Measurements from ENCODE around the gene DYRK4.
A peak's percentile ranks its signal among the peaks of the same experiment; 100 is the strongest.
"Not testable (repeated sequence)": the region's sequence is repeated elsewhere in the genome, so short reads cannot be mapped to it uniquely, and the experiment has no call there.

DYRK4 gene

GRCh38 chr12:4562034-4562657, at the start of gene DYRK4:
Gene DYRK4 (plus strand): TSS chr12:4562208. CDS start chr12:4562246, 38 bp downstream.
- Histone ChIP-seq H3K27ac (ENCODE audit: low read depth, low read length) (no peak within 1 kb of the TSS), H3K9ac (ENCODE audit: low read length) (no peak within 1 kb of the TSS), H3K27me3 (ENCODE audit: control insufficient read depth in 1 of 2, insufficient read depth in 2 of 2, low read length in 2 of 2) (peaks cover 0 to 12% of the 10 kb centered on the region in 2 donors), H3K4me3 (ENCODE audit: low read depth in 1 of 2, low read length in 2 of 2) (peak within 1 kb of the TSS in 1 of 2 donors; percentile 23), H3K9me3 (ENCODE audit: low read length) (no peaks in the 10 kb centered on the region), H3K36me3 (ENCODE audit: insufficient read depth, low read length) (no peaks in the 10 kb centered on the region), H3K4me1 (ENCODE audit: insufficient read depth, low read length) (no peaks in the 10 kb centered on the region)

GRCh38 chr12:4518106-4518728, 43.8 kb upstream of the DYRK4 start:
- H3K27ac ChIP-seq (ENCODE audit: low read depth, low read length): no peak overlapping the region
- no peaks in the 10 kb centered on the region for H3K9me3 ChIP-seq (ENCODE audit: low read length)
- H3K4me3 ChIP-seq (ENCODE audit: low read depth in 1 of 2, low read length in 2 of 2): no peak overlapping the region
- no peaks in the 10 kb centered on the region for H3K27me3 ChIP-seq (ENCODE audit: control insufficient read depth in 1 of 2, insufficient read depth in 2 of 2, low read length in 2 of 2)
- H3K9ac ChIP-seq (ENCODE audit: low read length): no peak overlapping the region
- H3K36me3 ChIP-seq (ENCODE audit: insufficient read depth, low read length): peaks cover 9% of the 10 kb centered on the region
- H3K4me1 ChIP-seq (ENCODE audit: insufficient read depth, low read length): no peaks in the 10 kb centered on the region

- not testable (repeated sequence) for H3K27ac ChIP-seq (ENCODE audit: low read depth, low read length); H3K27me3 ChIP-seq (ENCODE audit: control insufficient read depth in 1 of 2, insufficient read depth in 2 of 2, low read length in 2 of 2); H3K9me3 ChIP-seq (ENCODE audit: low read length); H3K4me3 ChIP-seq (ENCODE audit: low read depth in 1 of 2, low read length in 2 of 2); H3K9ac ChIP-seq (ENCODE audit: low read length); H3K4me1 ChIP-seq (ENCODE audit: insufficient read depth, low read length)
- H3K36me3 ChIP-seq (ENCODE audit: insufficient read depth, low read length): peaks cover 19% of the 10 kb centered on the region
These were observed 38.6 kb upstream of the DYRK4 start for GRCh38 chr12:4523443-4523842.

- no peaks in the 10 kb centered on the region for H3K27me3 ChIP-seq (ENCODE audit: control insufficient read depth in 1 of 2, insufficient read depth in 2 of 2, low read length in 2 of 2)
- H3K9ac ChIP-seq (ENCODE audit: low read length): no peak overlapping the region
- no peaks in the 10 kb centered on the region for H3K4me1 ChIP-seq (ENCODE audit: insufficient read depth, low read length)
- peaks cover 34% of the 10 kb centered on the region for H3K36me3 ChIP-seq (ENCODE audit: insufficient read depth, low read length)
- H3K9me3 ChIP-seq (ENCODE audit: low read length): no peaks in the 10 kb centered on the region
- no peak overlapping the region for H3K4me3 ChIP-seq (ENCODE audit: low read depth in 1 of 2, low read length in 2 of 2)
- no peak overlapping the region for H3K27ac ChIP-seq (ENCODE audit: low read depth, low read length)
These were observed 35.0 kb upstream of the DYRK4 start for GRCh38 chr12:4526923-4527546.

GRCh38 chr12:4530160-4530559, 31.8 kb upstream of the DYRK4 start:
- Histone ChIP-seq H3K27me3 (ENCODE audit: control insufficient read depth in 1 of 2, insufficient read depth in 2 of 2, low read length in 2 of 2) (no peaks in the 10 kb centered on the region), H3K27ac (ENCODE audit: low read depth, low read length) (no peak overlapping the region), H3K4me3 (ENCODE audit: low read depth in 1 of 2, low read length in 2 of 2) (no peak overlapping the region), H3K9me3 (ENCODE audit: low read length) (no peaks in the 10 kb centered on the region), H3K4me1 (ENCODE audit: insufficient read depth, low read length) (no peaks in the 10 kb centered on the region), H3K36me3 (ENCODE audit: insufficient read depth, low read length) (peaks cover 31% of the 10 kb centered on the region), H3K9ac (ENCODE audit: low read length) (no peak overlapping the region)

GRCh38 chr12:4530982-4531586, 30.9 kb upstream of the DYRK4 start:
- Histone ChIP-seq H3K4me1 (ENCODE audit: insufficient read depth, low read length) (no peaks in the 10 kb centered on the region), H3K9ac (ENCODE audit: low read length) (no peak overlapping the region), H3K4me3 (ENCODE audit: low read depth in 1 of 2, low read length in 2 of 2) (no peak overlapping the region), H3K36me3 (ENCODE audit: insufficient read depth, low read length) (peaks cover 27% of the 10 kb centered on the region), H3K27me3 (ENCODE audit: control insufficient read depth in 1 of 2, insufficient read depth in 2 of 2, low read length in 2 of 2) (no peaks in the 10 kb centered on the region), H3K27ac (ENCODE audit: low read depth, low read length) (no peak overlapping the region), H3K9me3 (ENCODE audit: low read length) (no peaks in the 10 kb centered on the region)

- peaks cover 27% of the 10 kb centered on the region for H3K36me3 ChIP-seq (ENCODE audit: insufficient read depth, low read length)
- H3K27ac ChIP-seq (ENCODE audit: low read depth, low read length): no peak overlapping the region
- H3K27me3 ChIP-seq (ENCODE audit: control insufficient read depth in 1 of 2, insufficient read depth in 2 of 2, low read length in 2 of 2): no peaks in the 10 kb centered on the region
- peaks cover 11% of the 10 kb centered on the region for H3K4me1 ChIP-seq (ENCODE audit: insufficient read depth, low read length)
- H3K9me3 ChIP-seq (ENCODE audit: low read length): no peaks in the 10 kb centered on the region
- no peak overlapping the region for H3K4me3 ChIP-seq (ENCODE audit: low read depth in 1 of 2, low read length in 2 of 2)
- no peak overlapping the region for H3K9ac ChIP-seq (ENCODE audit: low read length)
These were observed 26.9 kb upstream of the DYRK4 start for GRCh38 chr12:4535092-4535491.

GRCh38 chr12:4535871-4536270, 26.1 kb upstream of the DYRK4 start:
- Histone ChIP-seq H3K9me3 (ENCODE audit: low read length) (no peaks in the 10 kb centered on the region), H3K4me3 (ENCODE audit: low read depth in 1 of 2, low read length in 2 of 2) (no peak overlapping the region), H3K27ac (ENCODE audit: low read depth, low read length) (no peak overlapping the region), H3K36me3 (ENCODE audit: insufficient read depth, low read length) (peaks cover 22% of the 10 kb centered on the region), H3K4me1 (ENCODE audit: insufficient read depth, low read length) (peaks cover 11% of the 10 kb centered on the region), H3K9ac (ENCODE audit: low read length) (no peak overlapping the region), H3K27me3 (ENCODE audit: control insufficient read depth in 1 of 2, insufficient read depth in 2 of 2, low read length in 2 of 2) (no peaks in the 10 kb centered on the region)

- Histone ChIP-seq H3K27ac (ENCODE audit: low read depth, low read length) (peak within 1 kb of the TSS; percentile 91), H3K9ac (ENCODE audit: low read length) (peak within 1 kb of the TSS; percentile 69), H3K4me1 (ENCODE audit: insufficient read depth, low read length) (peaks cover 11% of the 10 kb centered on the region), H3K9me3 (ENCODE audit: low read length) (no peaks in the 10 kb centered on the region), H3K36me3 (ENCODE audit: insufficient read depth, low read length) (peaks cover 4% of the 10 kb centered on the region), H3K27me3 (ENCODE audit: control insufficient read depth in 1 of 2, insufficient read depth in 2 of 2, low read length in 2 of 2) (no peaks in the 10 kb centered on the region), H3K4me3 (ENCODE audit: low read depth in 1 of 2, low read length in 2 of 2) (peak within 1 kb of the TSS; percentile 55 to 93)
These were observed 23.5 kb upstream of the DYRK4 start, which contains the start of gene RAD51AP1 for GRCh38 chr12:4538207-4539160. Gene RAD51AP1 (plus strand): TSS chr12:4538890. CDS start chr12:4538940, 50 bp downstream.

GRCh38 chr12:4539167-4539870, 22.7 kb upstream of the DYRK4 start:
- H3K27me3 ChIP-seq (ENCODE audit: control insufficient read depth in 1 of 2, insufficient read depth in 2 of 2, low read length in 2 of 2): no peaks in the 10 kb centered on the region
- H3K27ac ChIP-seq (ENCODE audit: low read depth, low read length): no peak overlapping the region
- peak overlapping the region; percentile 55 for H3K9ac ChIP-seq (ENCODE audit: low read length)
- peak overlapping the region; percentile 51 to 93 for H3K4me3 ChIP-seq (ENCODE audit: low read depth in 1 of 2, low read length in 2 of 2)
- peaks cover 11% of the 10 kb centered on the region for H3K4me1 ChIP-seq (ENCODE audit: insufficient read depth, low read length)
- no peaks in the 10 kb centered on the region for H3K9me3 ChIP-seq (ENCODE audit: low read length)
- no peaks in the 10 kb centered on the region for H3K36me3 ChIP-seq (ENCODE audit: insufficient read depth, low read length)
